ENCODE results near the gene PRKD1.
"Not testable (repeated sequence)": the region's sequence is repeated elsewhere in the genome, so short reads cannot be mapped to it uniquely, and the experiment has no call there.

PRKD1 gene

DNA sequence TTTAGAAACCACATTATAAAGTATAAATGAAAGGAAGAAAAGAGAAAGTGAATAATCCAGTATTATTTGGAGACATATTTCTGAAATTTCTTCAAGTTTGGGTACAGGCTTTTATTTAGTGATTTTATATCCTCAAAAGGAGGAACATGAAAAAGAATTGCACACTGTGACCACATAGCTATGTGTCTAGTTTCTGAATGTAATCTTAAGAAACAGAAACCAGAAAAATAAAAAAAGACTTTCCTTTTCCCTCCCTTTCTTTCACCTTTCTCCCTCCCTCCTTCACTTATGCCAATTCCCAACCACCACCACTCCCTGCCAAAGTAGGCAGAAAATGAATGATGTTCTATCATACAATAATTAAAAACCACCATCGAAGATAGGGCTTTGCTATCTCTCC lies 189.6 kb downstream of the PRKD1 start:
- FAIRE-seq = no peak

- FAIRE-seq = no peak
These were observed 192.2 kb downstream of the PRKD1 start for GRCh38 chr14:29735459-29735858.

GRCh38 chr14:29734732-29735131 lies 192.9 kb downstream of the PRKD1 start:
- no peak for FAIRE-seq

- FAIRE-seq = not testable (repeated sequence)
These were observed 200.9 kb downstream of the PRKD1 start for GRCh38 chr14:29726560-29727331.

- no peak for FAIRE-seq
These were observed 202.7 kb downstream of the PRKD1 start for GRCh38 chr14:29724991-29725390.

GRCh38 chr14:29722831-29723230 lies 204.8 kb downstream of the PRKD1 start:
- no peak for FAIRE-seq

DNA sequence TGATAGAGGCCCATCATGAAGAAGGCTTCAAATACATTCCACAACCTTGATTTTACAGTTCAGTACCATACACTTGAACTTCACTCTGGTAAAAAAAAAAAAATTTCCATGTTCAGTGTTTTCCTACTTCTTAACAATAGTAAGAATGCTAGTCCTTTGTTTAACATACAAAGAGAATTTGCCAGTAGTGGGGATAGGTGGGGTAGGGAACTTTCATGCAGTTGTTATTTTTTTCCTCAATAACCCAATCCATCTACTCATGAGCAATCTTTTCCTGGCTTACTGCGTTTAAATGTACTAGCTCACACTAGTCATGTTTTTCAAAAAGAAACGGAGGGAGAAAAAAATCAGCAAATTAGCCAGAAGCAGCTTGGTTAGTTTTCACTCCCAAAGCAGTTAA lies 206.1 kb downstream of the PRKD1 start:
- FAIRE-seq = no peak

DNA sequence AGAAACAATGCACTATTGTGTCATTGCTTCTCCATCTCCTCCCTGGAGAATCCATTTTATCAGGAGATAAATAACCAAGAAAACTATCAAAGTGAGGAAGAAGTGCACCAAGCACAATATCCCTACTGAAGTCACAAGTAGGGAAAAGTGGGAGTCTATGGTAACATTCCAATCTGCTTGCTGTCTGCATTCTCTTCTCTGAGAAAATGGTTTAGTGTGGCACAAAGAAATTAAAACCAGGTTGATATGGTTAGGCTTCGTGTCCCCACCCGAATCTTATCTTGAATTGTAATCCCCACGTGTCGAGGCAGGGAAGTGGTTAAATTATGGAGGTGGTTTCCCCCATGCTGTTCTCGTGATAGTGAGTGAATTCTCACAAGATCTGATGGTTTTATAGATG lies 209.7 kb downstream of the PRKD1 start:
- no peak for FAIRE-seq

GRCh38 chr14:29716150-29716549 lies 211.5 kb downstream of the PRKD1 start:
- no peak for FAIRE-seq

- FAIRE-seq = no peak
These were observed 215.0 kb downstream of the PRKD1 start for GRCh38 chr14:29712601-29713000.

DNA sequence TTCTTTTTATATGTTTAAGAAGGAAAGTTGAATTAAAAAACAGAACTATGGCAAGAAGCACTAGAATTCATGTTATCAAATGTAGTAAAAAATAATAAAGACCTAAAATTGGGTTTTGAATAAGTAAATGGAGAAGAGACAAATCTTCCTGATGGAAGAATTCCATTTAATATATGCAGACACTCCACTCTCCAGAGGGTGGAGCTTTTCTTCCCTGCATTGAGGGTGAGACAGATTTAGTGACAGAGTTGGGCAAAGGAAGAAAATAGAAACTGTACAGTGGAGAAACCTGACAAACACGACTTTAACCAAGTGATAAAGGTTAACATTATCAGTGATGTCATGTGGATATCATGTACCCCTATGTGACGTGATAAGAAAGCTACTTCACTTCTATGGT lies 217.6 kb downstream of the PRKD1 start:
- FAIRE-seq = no peak

DNA sequence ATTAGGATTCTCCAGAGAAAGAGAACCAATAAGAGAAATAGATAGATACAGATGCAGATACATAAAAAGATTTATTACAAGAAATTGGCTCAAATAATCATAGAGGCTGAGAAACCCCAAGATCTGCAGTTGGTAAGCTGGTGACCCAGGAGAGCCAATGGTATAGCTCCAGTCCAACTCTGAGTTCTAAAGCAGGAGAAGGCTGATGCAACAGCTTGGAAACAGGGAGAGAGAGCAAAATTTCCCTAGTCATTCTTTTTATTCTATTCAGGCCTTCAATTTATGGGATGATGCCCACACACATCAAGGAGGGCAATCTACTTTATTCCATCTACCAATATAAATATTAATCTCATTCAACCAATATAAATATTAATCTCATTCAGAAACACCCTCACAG lies 218.2 kb downstream of the PRKD1 start:
- no peak for FAIRE-seq

DNA sequence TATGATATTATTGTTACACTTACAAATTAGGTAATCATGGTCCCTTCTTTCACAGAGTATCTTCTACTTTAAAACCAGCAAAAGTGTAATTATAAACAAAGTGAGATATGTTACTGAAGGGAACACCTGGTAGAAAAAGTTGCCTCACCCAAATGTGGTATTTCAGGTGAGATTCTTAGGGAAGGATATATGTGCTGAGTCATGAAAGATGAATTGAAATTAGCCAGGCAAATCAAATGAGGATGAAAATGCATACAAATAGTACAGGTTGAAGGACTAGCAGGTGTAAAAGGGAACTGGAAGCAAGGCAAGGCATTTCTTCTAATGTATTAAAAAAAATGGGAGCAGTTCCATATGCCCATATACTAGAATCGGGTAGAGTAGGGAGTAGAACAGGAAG lies 220.9 kb downstream of the PRKD1 start:
- FAIRE-seq = no peak

- no peak for FAIRE-seq
These were observed 221.8 kb downstream of the PRKD1 start for GRCh38 chr14:29705801-29706200.

DNA sequence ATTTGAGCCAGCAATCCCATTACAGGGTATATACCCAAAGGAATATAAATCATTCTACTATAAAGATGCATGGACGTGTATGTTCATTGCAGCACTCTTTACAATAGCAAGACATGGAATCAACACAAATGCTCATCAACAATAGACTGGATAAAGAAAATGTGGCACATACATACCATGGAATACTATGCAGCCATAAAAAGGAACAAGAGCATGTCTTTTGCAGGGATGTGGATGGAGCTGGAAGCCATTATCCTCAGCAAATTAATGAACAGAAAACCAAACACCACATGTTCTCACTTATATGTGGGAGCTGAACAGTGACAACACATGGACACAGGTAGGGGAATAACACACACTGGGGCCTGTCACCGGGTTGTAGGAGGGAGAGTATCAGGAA lies 238.1 kb downstream of the PRKD1 start:
- not testable (repeated sequence) for FAIRE-seq

- no peak for FAIRE-seq
These were observed 239.8 kb downstream of the PRKD1 start for GRCh38 chr14:29687866-29688265.

DNA sequence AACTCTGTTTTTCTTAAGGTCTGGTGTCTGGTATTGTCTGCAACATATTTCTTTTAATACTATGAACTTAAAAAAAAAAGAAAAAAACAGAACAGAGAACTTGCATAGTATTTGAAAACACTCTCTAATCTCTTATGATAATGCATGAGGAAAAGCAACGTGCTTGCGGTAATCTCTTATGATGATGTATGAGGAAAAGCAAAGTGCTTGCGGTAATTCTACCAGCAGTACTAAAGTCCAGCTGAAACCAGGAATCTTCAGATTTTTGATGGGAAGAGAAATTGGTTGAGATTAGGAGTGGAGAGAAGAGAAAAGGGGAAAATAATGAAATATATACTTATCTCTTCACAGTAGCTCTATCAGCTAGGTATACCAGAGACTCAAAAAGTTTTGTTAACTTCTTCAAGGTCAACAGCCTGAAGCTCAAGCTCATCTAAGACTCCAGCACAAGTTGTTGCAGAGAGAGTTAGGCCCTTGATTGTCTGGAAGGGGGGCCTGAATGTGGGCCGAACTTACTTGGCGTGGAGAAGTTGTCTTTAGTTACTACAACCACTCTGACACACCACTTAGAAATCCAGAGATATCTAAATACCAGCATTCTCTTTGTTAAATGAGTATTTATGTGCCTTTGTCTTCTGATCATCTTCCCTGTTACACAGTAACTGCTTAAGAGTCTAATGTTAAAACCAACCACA lies 240.4 kb downstream of the PRKD1 start:
- no peak for FAIRE-seq

DNA sequence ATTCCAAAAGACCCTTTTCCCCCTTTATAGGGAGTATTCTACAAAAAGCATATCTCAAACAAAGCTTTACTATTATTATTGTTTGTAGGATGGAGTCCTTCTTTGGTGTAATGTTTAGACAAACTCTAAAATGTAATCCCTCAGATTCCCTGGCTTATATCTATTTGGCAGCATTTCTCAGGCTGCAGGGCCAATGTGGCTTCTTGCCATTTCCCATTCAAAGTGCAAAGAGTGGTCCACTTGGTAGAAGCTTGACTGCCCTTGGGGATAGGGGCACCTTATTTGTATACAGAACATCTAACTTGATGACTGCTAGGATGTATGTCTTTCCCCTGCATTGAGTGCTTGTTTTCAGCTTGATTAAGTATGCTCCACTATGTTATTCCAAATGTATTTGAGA lies 242.7 kb downstream of the PRKD1 start:
- no peak for FAIRE-seq

DNA sequence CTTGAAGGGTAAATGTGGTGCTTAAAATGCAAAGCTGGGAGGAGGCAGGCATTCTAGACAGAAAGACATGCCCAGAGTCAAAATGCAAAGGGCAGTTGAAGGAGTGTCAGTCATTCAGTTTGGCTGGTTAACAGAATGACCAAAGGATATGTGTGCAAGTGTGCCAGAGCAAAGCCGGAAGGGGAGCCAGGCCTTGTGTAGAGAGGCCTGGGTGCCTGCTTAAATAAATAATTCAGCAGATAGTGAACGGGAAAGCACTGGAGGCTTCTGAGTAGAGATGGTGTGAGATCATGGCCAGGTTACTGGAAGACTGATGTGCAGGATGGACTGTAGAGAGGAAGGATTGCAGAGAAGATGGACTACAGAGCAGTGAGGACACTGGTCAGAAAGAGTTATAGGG lies 244.9 kb downstream of the PRKD1 start:
- no peak for FAIRE-seq

- no peak for FAIRE-seq
These were observed 246.3 kb downstream of the PRKD1 start for GRCh38 chr14:29681316-29681715.

- FAIRE-seq = no peak
These were observed 252.9 kb downstream of the PRKD1 start for GRCh38 chr14:29674566-29675285.

DNA sequence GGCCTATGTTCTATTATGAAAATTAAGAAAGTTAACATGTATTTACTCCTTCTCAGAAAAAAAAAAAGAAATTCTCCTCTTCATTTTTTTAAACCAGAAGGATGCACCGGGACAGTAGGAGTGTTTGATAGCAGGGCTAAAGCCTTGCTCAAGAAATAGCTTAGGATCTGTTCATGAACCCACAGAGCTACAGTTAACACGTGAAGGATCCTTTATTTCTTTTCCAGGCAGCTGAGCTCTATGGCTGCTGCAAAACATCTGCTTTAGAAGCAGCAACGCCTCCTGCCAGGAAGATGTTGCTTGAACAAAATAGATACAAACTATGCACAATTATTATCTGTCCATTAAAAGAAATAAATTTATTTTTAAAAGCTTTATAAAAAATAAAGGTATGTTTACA lies 254.8 kb downstream of the PRKD1 start:
- FAIRE-seq = no peak

- FAIRE-seq = no peak
These were observed 256.6 kb downstream of the PRKD1 start for GRCh38 chr14:29671034-29671433.

DNA sequence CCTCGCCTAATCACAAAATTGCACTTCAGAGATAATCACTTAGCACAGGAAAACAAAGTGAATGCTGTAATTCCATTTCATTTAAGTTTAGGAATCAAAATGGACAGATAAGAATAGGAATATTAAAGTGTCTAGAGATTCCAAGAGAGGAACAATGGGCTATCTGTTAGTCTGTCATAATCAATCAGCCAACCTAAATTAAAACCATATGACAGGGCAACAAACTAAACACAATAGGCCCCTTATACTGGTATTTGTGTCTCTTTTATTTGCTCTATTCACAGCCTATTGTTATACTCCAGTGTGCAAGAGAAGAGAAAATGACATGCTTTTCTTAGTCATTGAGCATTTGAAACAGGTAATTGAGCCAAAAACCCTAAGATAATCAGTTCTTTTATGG lies 259.4 kb downstream of the PRKD1 start:
- FAIRE-seq = no peak
